HCT116 (cell line): ENCODE results near the gene PRPH. TPM values are rescaled to one million over a fixed set of nuclear protein-coding genes. Genes with fewer than 3 reads are reported as not detected.

Experiments
- ATAC-seq: fragments of 200-7000 bp; cut with Tn5 transposase; 2 replicates; pipeline ENCODE4 v1.9.1; 2020; ENCODE audit warnings: mild to moderate bottlenecking, moderate library complexity
- BruUV-seq: library from RNA; stranded (reverse); fragments of 400-500 nt; replicated peaks from 2 replicates; lab custom pipeline; 2021; lab: Mats Ljungman, UMichigan
- CTCF ChIA-PET: fragments of 300-600 bp; sonication (Branson Sonifier 250); formaldehyde crosslinking; loops from one replicate; lab custom pipeline; 2021; ENCODE audit warnings: antibody characterized with exemption; lab: Charles Lee
- POLR2A ChIA-PET: fragments of 300-600, 350-600 bp; sonication (Branson Sonifier 250); formaldehyde crosslinking; loops from one replicate; lab custom pipeline; 2021; ENCODE audit warnings: antibody characterized with exemption; lab: Charles Lee
- RAD21 ChIA-PET, 2 experiments: fragments of 300-600 bp; sonication (Branson Sonifier 250); formaldehyde crosslinking; loops; one replicate each; lab custom pipeline; 2023; ENCODE audit warnings: low total read pairs in 2 of 2; ENCODE audit not compliant: uncharacterized antibody in 2 of 2, unreplicated experiment in 2 of 2, low non-redundant PET in 1 of 2; lab: Charles Lee
- DNase-seq: peaks from one replicate; pipeline ENCODE4 v3.0.0-alpha.2; 2010; ENCODE audit warnings: low read depth, low spot score
- H2AFZ ChIP-seq: fragments of 200-600 bp; shearing (Covaris generic), sonication (generic); 2 replicates; pipeline ENCODE4 v1.6.1; 2017; ENCODE audit warnings: low read depth, mixed run types, mixed read lengths, antibody characterized with exemption, low read length; ENCODE audit not compliant: poor library complexity, severe bottlenecking
- H3K27ac ChIP-seq: 2 replicates; pipeline ENCODE4 v1.5.1; 2012; ENCODE audit warnings: low read depth, low read length
- H3K27me3 ChIP-seq: fragments of 200-600 bp; sonication (generic); 2 replicates; pipeline ENCODE4 v1.6.1; 2016; ENCODE audit warnings: mixed run types, low read length, mixed read lengths; ENCODE audit not compliant: insufficient read depth
- H3K36me3 ChIP-seq, 2 experiments: fragments of 200-500 bp in 1 of 2; fragments of 200-600 bp in 1 of 2; sonication (Bioruptor generic) in 1 of 2; sonication (generic) in 1 of 2; 2 replicates each; pipeline versions ENCODE4 v1.5.1 to v1.6.1; 2014 to 2016; ENCODE audit warnings: low read length in 2 of 2, inconsistent platforms in 1 of 2, mixed read lengths in 1 of 2, mixed run types in 1 of 2; ENCODE audit not compliant: insufficient read depth in 2 of 2, control insufficient read depth in 1 of 2
- H3K4me1 ChIP-seq, 2 experiments: fragments of 200-600 bp in 1 of 2; sonication (generic) in 1 of 2; 2 replicates each; pipeline versions ENCODE4 v1.5.1 to v1.6.1; 2012 to 2017; ENCODE audit warnings: low read length in 2 of 2, inconsistent platforms in 1 of 2, mild to moderate bottlenecking in 1 of 2, mixed read lengths in 1 of 2, mixed run types in 1 of 2, moderate library complexity in 1 of 2; ENCODE audit not compliant: insufficient read depth in 2 of 2, control insufficient read depth in 1 of 2
- H3K4me2 ChIP-seq: fragments of 200-600 bp; sonication (generic); 2 replicates; pipeline ENCODE4 v1.6.1; 2017; ENCODE audit warnings: mixed run types, low read length, mixed read lengths
- H3K4me3 ChIP-seq, 2 experiments: fragments of 200-600 bp in 1 of 2; sonication (generic) in 1 of 2; replicated peaks in 1 of 2; 2 replicates each; pipeline ENCODE4 v1.5.1; 2011 to 2016; ENCODE audit warnings: low read length in 2 of 2, control low read depth in 1 of 2, low read depth in 1 of 2, mild to moderate bottlenecking in 1 of 2, mixed read lengths in 1 of 2, mixed run types in 1 of 2
- H3K79me2 ChIP-seq: fragments of 200-600 bp; sonication (generic); 2 replicates; pipeline ENCODE4 v1.6.1; 2017; ENCODE audit warnings: mild to moderate bottlenecking, mixed run types, low read length, moderate library complexity, mixed read lengths; ENCODE audit not compliant: insufficient read depth
- H3K9ac ChIP-seq: fragments of 200-600 bp; sonication (generic); 2 replicates; pipeline ENCODE4 v1.6.1; 2016; ENCODE audit warnings: low read length, mixed read lengths
- H3K9me2 ChIP-seq: fragments of 200-600 bp; sonication (generic), shearing (Covaris generic); 2 replicates; pipeline ENCODE4 v1.6.1; 2017; ENCODE audit warnings: mixed run types, mild to moderate bottlenecking, moderate library complexity; ENCODE audit not compliant: insufficient read depth
- H3K9me3 ChIP-seq, 2 experiments: fragments of 200-500 bp in 1 of 2; fragments of 200-600 bp in 1 of 2; sonication (Bioruptor generic) in 1 of 2; sonication (generic) in 1 of 2; 2 replicates each; pipeline ENCODE4 v1.6.1; 2014 to 2017; ENCODE audit warnings: low read length in 2 of 2, mixed read lengths in 2 of 2, inconsistent platforms in 1 of 2, low read depth in 1 of 2, mild to moderate bottlenecking in 1 of 2, mixed run types in 1 of 2, moderate library complexity in 1 of 2; ENCODE audit not compliant: control insufficient read depth in 1 of 2, insufficient read depth in 1 of 2
- H4K20me1 ChIP-seq: fragments of 200-600 bp; sonication (generic), shearing (Covaris generic); 2 replicates; pipeline ENCODE4 v1.6.1; 2017; ENCODE audit warnings: mixed run types, mild to moderate bottlenecking, moderate library complexity; ENCODE audit not compliant: insufficient read depth
- CEBPB ChIP-seq: IDR thresholded peaks from 2 replicates; pipeline ENCODE4 v1.6.1; 2012; ENCODE audit warnings: low read depth
- EGR1 ChIP-seq: IDR thresholded peaks from 2 replicates; pipeline ENCODE4 v1.6.1; 2012; ENCODE audit warnings: low read depth
- ELF1 ChIP-seq: IDR thresholded peaks from 2 replicates; pipeline ENCODE4 v1.6.1; 2012; ENCODE audit warnings: low read depth, borderline replicate concordance
- EZH2 ChIP-seq: fragments of 200-600 bp; sonication (generic); IDR thresholded peaks from 2 replicates; pipeline ENCODE4 v1.6.1; 2017; ENCODE audit warnings: antibody characterized with exemption, mixed run types
- POLR2A ChIP-seq: IDR thresholded peaks from 2 replicates; pipeline ENCODE4 v1.7.0; 2011; ENCODE audit warnings: borderline replicate concordance; ENCODE audit not compliant: insufficient read depth, insufficient read length; ENCODE audit errors: extremely low read depth
- POLR2AphosphoS5 ChIP-seq: IDR thresholded peaks from 2 replicates; pipeline ENCODE4 v1.6.1; 2011; ENCODE audit warnings: mild to moderate bottlenecking, low read depth, low read length, moderate library complexity
- RAD21 ChIP-seq: IDR thresholded peaks from 2 replicates; pipeline ENCODE4 v1.6.1; 2012; ENCODE audit warnings: low read depth, mild to moderate bottlenecking
- TCF7L2 ChIP-seq: IDR thresholded peaks from 2 replicates; pipeline ENCODE4 v1.7.0; 2011; ENCODE audit warnings: borderline replicate concordance, inconsistent platforms; ENCODE audit not compliant: insufficient read depth, insufficient read length; ENCODE audit errors: extremely low read depth
- YY1 ChIP-seq: IDR thresholded peaks from 2 replicates; pipeline ENCODE4 v1.6.1; 2011; ENCODE audit warnings: low read length, low read depth, moderate library complexity, mild to moderate bottlenecking; ENCODE audit not compliant: insufficient replicate concordance; ENCODE audit errors: extremely low read depth
- ZFX ChIP-seq: fragments of 450-650 bp; IDR thresholded peaks from 2 replicates; pipeline ENCODE4 v1.6.1; 2017
- intact Hi-C: fragments of 100-400 bp; cut with micrococcal nuclease; formaldehyde crosslinking; loops from 2 replicates; pipeline ENCODE4 v1.10.0; 2022
- total RNA-seq: library from RNA; stranded (reverse); gene quantifications from one replicate; pipeline ENCODE4 v1.2.1, GENCODE V29; 2021; ENCODE audit not compliant: unreplicated experiment
- TF ChIP-seq, protein P1 (sequence below): IDR thresholded peaks from 2 replicates; pipeline ENCODE4 v1.6.1; 2012
- TF ChIP-seq, protein P2 (sequence below): IDR thresholded peaks from 2 replicates; pipeline ENCODE4 v1.6.1; 2012
- TF ChIP-seq, protein P3 (sequence below): IDR thresholded peaks from 2 replicates; pipeline ENCODE4 v1.6.1; 2011; ENCODE audit warnings: mild to moderate bottlenecking, low read length, moderate library complexity; ENCODE audit not compliant: insufficient replicate concordance; ENCODE audit errors: extremely low read depth

Gene PRPH
- total RNA-seq, 1 experiment from 2014 or later, result 6.7 TPM

DNA sequence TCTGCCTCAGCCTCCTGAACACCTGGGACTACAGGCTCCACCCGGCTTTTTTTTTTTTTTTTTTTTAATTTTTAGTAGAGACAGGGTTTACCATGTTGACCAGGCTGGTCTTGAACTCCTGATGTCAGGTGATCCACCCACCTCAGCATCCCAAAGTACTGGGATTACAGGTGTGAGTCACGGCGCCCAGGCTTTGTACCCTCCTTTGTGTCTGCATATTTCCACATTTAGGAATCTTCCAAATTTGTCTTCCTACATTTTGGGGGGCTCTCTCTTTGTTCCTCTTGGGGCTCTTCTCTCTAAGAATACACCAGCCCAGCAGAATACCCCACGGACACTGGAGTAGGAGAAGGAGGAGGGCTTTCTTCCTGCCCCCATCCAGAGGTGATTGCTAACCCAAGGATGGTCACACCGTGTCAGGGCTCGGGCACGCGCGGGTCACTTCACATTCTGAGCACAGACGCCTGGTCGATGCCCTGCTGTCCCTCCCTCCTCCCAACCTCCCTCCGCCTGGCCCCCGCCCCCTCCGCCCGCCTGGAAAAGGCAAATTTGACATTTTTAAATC is 49.6 kb downstream of the PRPH start:
- Histone ChIP-seq H3K9me2 (no peaks in the 10 kb centered on the region), H3K4me3 (no peak overlapping the region), H3K36me3 (no peaks in the 10 kb centered on the region), H2AFZ (no peak overlapping the region), H3K9ac (no peak overlapping the region), H3K27me3 (no peaks in the 10 kb centered on the region), H3K9me3 (no peaks in the 10 kb centered on the region), H3K79me2 (peaks cover 4% of the 10 kb centered on the region; the same call in 1 of the 2 replicates)
- intact Hi-C loops, result no loop called here
- no TSS peak for BruUV-seq
- DNase-seq (no peak), ATAC-seq (no peak)
- ChIA-PET POLR2A (no interaction called here), CTCF (no interaction called here), RAD21 (no interaction called here)
- TF ChIP-seq YY1, result no peak
- no peak for TF ChIP-seq RAD21
- TF ChIP-seq POLR2AphosphoS5, result no peak
- TF ChIP-seq EZH2, result no peak
- no peak for TF ChIP-seq CEBPB
- TF ChIP-seq, protein P1, sequence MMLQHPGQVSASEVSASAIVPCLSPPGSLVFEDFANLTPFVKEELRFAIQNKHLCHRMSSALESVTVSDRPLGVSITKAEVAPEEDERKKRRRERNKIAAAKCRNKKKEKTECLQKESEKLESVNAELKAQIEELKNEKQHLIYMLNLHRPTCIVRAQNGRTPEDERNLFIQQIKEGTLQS, result no peak
- TF ChIP-seq, protein P2, sequence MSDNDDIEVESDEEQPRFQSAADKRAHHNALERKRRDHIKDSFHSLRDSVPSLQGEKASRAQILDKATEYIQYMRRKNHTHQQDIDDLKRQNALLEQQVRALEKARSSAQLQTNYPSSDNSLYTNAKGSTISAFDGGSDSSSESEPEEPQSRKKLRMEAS, result no peak
- no peak for TF ChIP-seq POLR2A
- TF ChIP-seq TCF7L2, result no peak
- TF ChIP-seq EGR1, result no peak
- TF ChIP-seq ZFX, result no peak
- TF ChIP-seq, protein P3, sequence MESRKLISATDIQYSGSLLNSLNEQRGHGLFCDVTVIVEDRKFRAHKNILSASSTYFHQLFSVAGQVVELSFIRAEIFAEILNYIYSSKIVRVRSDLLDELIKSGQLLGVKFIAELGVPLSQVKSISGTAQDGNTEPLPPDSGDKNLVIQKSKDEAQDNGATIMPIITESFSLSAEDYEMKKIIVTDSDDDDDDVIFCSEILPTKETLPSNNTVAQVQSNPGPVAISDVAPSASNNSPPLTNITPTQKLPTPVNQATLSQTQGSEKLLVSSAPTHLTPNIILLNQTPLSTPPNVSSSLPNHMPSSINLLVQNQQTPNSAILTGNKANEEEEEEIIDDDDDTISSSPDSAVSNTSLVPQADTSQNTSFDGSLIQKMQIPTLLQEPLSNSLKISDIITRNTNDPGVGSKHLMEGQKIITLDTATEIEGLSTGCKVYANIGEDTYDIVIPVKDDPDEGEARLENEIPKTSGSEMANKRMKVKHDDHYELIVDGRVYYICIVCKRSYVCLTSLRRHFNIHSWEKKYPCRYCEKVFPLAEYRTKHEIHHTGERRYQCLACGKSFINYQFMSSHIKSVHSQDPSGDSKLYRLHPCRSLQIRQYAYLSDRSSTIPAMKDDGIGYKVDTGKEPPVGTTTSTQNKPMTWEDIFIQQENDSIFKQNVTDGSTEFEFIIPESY, result no peak
- TF ChIP-seq ELF1, result no peak
- TF ChIP-seq, all 23 proteins: peak for 0
- Histone ChIP-seq H3K27ac (no peak overlapping the region), H3K4me2 (no peak overlapping the region), H3K4me1 (peaks cover 40 to 61% of the 10 kb centered on the region in 2 experiments), H4K20me1 (no peaks in the 10 kb centered on the region)
